ENCODE measurements around the gene KRT82.

DNA sequence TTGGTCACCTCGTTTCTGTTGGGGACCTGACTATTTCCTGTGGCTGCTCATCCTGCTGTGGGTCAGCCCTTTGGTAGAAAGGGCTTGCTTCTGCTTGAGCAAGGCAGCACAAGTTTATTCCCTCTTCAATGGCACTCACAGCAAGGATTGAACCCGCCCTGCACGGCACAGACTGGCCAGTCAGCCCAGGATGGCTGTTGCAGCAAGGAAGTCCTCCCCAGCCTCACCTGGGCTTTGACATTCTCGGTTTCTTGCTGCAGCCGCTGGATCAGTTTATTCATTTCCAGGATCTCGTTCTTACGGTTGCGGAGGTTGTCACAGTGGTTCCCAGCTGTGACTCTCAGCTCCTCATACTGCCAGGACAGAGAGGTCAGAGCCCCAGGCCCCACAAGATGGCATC is 9.5 kb downstream of the KRT82 start:
- TF ChIP-seq, protein P1, sequence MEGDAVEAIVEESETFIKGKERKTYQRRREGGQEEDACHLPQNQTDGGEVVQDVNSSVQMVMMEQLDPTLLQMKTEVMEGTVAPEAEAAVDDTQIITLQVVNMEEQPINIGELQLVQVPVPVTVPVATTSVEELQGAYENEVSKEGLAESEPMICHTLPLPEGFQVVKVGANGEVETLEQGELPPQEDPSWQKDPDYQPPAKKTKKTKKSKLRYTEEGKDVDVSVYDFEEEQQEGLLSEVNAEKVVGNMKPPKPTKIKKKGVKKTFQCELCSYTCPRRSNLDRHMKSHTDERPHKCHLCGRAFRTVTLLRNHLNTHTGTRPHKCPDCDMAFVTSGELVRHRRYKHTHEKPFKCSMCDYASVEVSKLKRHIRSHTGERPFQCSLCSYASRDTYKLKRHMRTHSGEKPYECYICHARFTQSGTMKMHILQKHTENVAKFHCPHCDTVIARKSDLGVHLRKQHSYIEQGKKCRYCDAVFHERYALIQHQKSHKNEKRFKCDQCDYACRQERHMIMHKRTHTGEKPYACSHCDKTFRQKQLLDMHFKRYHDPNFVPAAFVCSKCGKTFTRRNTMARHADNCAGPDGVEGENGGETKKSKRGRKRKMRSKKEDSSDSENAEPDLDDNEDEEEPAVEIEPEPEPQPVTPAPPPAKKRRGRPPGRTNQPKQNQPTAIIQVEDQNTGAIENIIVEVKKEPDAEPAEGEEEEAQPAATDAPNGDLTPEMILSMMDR (IDR thresholded peaks at IDR 0.05): no peak
- no peak for TF ChIP-seq POLR2A (IDR thresholded peaks at IDR 0.05)
- no peak for TF ChIP-seq POLR2AphosphoS5 (IDR thresholded peaks at IDR 0.05; ENCODE audit: insufficient read depth in 1 of 2, low read depth in 1 of 2)

Data from vagina (tissue), 2 donors.